K562 (cell line): ENCODE measurements around the gene PMPCA. TPM values are rescaled to one million over a fixed set of nuclear protein-coding genes. Genes with fewer than 3 reads are reported as not detected.

Experiments used
- ATAC-seq: fragments of 200-7000 bp; cut with Tn5 transposase; 3 replicates; pipeline ENCODE4 v1.9.1; 2020; ENCODE audit warnings: moderate library complexity
- BruUV-seq: library from RNA; stranded (reverse); fragments of 400-500 nt; replicated peaks from 2 replicates; lab custom pipeline; 2021; lab: Mats Ljungman, UMichigan
- CTCF ChIA-PET: fragments of 300-600 bp; formaldehyde crosslinking; extraction: SDS; loops from one replicate; lab custom pipeline; 2021; ENCODE audit warnings: low intra/inter-chr PET ratio; lab: Yijun Ruan, JAX
- POLR2A ChIA-PET: fragments of 300-600, 350-650 bp; sonication (Branson Sonifier 250); formaldehyde crosslinking; extraction: SDS; loops from one replicate; lab custom pipeline; 2021; ENCODE audit warnings: antibody characterized with exemption, inconsistent platforms; lab: Yijun Ruan, JAX
- DNase-seq, 4 experiments: peaks; one replicate each; pipeline versions ENCODE4 v3.0.0 to v3.0.0-alpha.2; 2011 to 2018; ENCODE audit warnings: low spot score in 3 of 4, mixed read lengths in 3 of 4; ENCODE audit errors: extremely low read depth in 1 of 4
- FAIRE-seq: peaks from 2 replicates; lab custom pipeline; 2011; peaks lifted over from hg19 to GRCh38; lab: Jason Lieb, UNC
- H2AFZ ChIP-seq: 2 replicates; pipeline ENCODE4 v1.6.0; 2011; ENCODE audit warnings: low read depth, low read length, control low read depth, inconsistent platforms
- H3K27ac ChIP-seq: fragments of 200-600 bp; 3 replicates; pipeline ENCODE4 v1.8.0; 2011; ENCODE audit warnings: low read depth, mild to moderate bottlenecking, control low read depth, inconsistent platforms, low read length, moderate library complexity, mixed read lengths; ENCODE audit errors: extremely low read depth
- H3K27me3 ChIP-seq, 2 experiments: fragments of 300-600 bp in 1 of 2; 2 replicates in 1 of 2; 3 replicates in 1 of 2; pipeline versions ENCODE4 v1.6.0 to v1.8.0; 2011; ENCODE audit warnings: inconsistent platforms in 2 of 2, low read length in 2 of 2, mild to moderate bottlenecking in 1 of 2, mixed read lengths in 1 of 2, moderate library complexity in 1 of 2; ENCODE audit not compliant: control insufficient read depth in 2 of 2, insufficient read depth in 2 of 2
- H3K36me3 ChIP-seq: fragments of 300-600 bp; 3 replicates; pipeline ENCODE4 v1.8.0; 2011; ENCODE audit warnings: mild to moderate bottlenecking, low read length, inconsistent platforms; ENCODE audit not compliant: control insufficient read depth, insufficient read depth
- H3K4me1 ChIP-seq, 2 experiments: fragments of 200-600 bp in 1 of 2; replicated peaks in 1 of 2; 2 replicates in 1 of 2; 3 replicates in 1 of 2; pipeline versions ENCODE4 v1.5.1 to v1.8.0; 2011; ENCODE audit warnings: inconsistent platforms in 2 of 2, low read length in 2 of 2, mild to moderate bottlenecking in 1 of 2, mixed read lengths in 1 of 2, moderate library complexity in 1 of 2; ENCODE audit not compliant: control insufficient read depth in 2 of 2, insufficient read depth in 2 of 2
- H3K4me2 ChIP-seq: 2 replicates; pipeline ENCODE4 v1.6.1; 2011; ENCODE audit warnings: low read length, control low read depth, inconsistent platforms, mixed read lengths; ENCODE audit not compliant: insufficient read depth
- H3K4me3 ChIP-seq: fragments of 200-600 bp; sonication (generic), shearing (Covaris generic); 2 replicates; pipeline ENCODE4 v1.5.1; 2016; ENCODE audit warnings: control low read depth, inconsistent platforms
- H3K79me2 ChIP-seq: fragments of 200-600 bp; 3 replicates; pipeline ENCODE4 v1.8.0; 2011; ENCODE audit warnings: low read length, inconsistent platforms; ENCODE audit not compliant: control insufficient read depth, insufficient read depth
- H3K9ac ChIP-seq, 2 experiments: 2 replicates each; pipeline versions ENCODE4 v1.6.0 to v1.6.1; 2011; ENCODE audit warnings: low read depth in 2 of 2, low read length in 2 of 2, control low read depth in 1 of 2, inconsistent platforms in 1 of 2, mild to moderate bottlenecking in 1 of 2, mixed read lengths in 1 of 2; ENCODE audit not compliant: insufficient read depth in 1 of 2
- H3K9me1 ChIP-seq: one replicate; pipeline ENCODE4 v1.6.0; 2011; ENCODE audit warnings: inconsistent platforms, mild to moderate bottlenecking, low read length, moderate library complexity; ENCODE audit not compliant: control insufficient read depth, insufficient read depth
- H3K9me3 ChIP-seq: replicated peaks from 2 replicates; pipeline ENCODE4 v1.5.1; 2011; ENCODE audit warnings: low read depth, low read length, inconsistent platforms; ENCODE audit not compliant: control insufficient read depth, insufficient read depth
- H4K20me1 ChIP-seq: replicated peaks from 2 replicates; pipeline ENCODE4 v1.6.1; 2011; ENCODE audit warnings: low read length, inconsistent platforms, mixed read lengths; ENCODE audit not compliant: control insufficient read depth, insufficient read depth
- BCOR ChIP-seq: fragments of 450-650 bp; IDR thresholded peaks from 2 replicates; pipeline ENCODE4 v1.6.1; 2016
- CBX1 ChIP-seq: sonication (generic); IDR thresholded peaks from 2 replicates; pipeline ENCODE4 v1.6.1; 2016; ENCODE audit warnings: antibody characterized with exemption, low read depth, mild to moderate bottlenecking
- E2F4 ChIP-seq: sonication (generic); formaldehyde crosslinking; IDR thresholded peaks from 2 replicates; pipeline ENCODE4 v1.8.0; 2022; ENCODE audit warnings: mild to moderate bottlenecking, low read depth, missing genetic modification reagents
- GABPA ChIP-seq: fragments of 200-800 bp; sonication (Bioruptor generic); conservative IDR thresholded peaks from 2 replicates; pipeline ENCODE4 v1.6.1; 2016; ENCODE audit warnings: low read depth, missing genetic modification characterization, missing compliant biosample characterization
- HMG20B ChIP-seq: fragments of 250-450 bp; sonication (Bioruptor Pico); IDR thresholded peaks from 2 replicates; pipeline ENCODE4 v1.5.0; 2021; ENCODE audit warnings: mild to moderate bottlenecking
- NCOR1 ChIP-seq: fragments of 450-650 bp; IDR thresholded peaks from 2 replicates; pipeline ENCODE4 v1.6.1; 2016; ENCODE audit warnings: mild to moderate bottlenecking, moderate library complexity
- POLR2G ChIP-seq: fragments of 200-400 bp; formaldehyde crosslinking; IDR thresholded peaks from 2 replicates; pipeline ENCODE4 v1.6.1; 2017; ENCODE audit warnings: low read depth, mild to moderate bottlenecking, antibody characterized with exemption, low read length, moderate library complexity
- SNIP1 ChIP-seq: fragments of 450-650 bp; IDR thresholded peaks from 2 replicates; pipeline ENCODE4 v1.7.1; 2017; ENCODE audit warnings: low read depth, mild to moderate bottlenecking
- WGBS: fragments of 100-300 bp; shearing (Covaris generic); methylation state at CpG from one replicate; pipeline ENCODE4 v1.1.6; 2016; ENCODE audit warnings: low coverage, mixed read lengths; ENCODE audit not compliant: insufficient coverage; ENCODE audit errors: missing lambda C conversion rate; 5-methylcytosine and 5-hydroxymethylcytosine counted together
- in situ Hi-C: fragments of 300-500 bp; cut with MboI; formaldehyde crosslinking; loops from 4 replicates; pipeline ENCODE4 v1.15.0; 2018; ENCODE audit warnings: inconsistent platforms, mixed read lengths
- intact Hi-C: fragments of 100-400 bp; cut with micrococcal nuclease; formaldehyde crosslinking; loops from 2 replicates; pipeline ENCODE4 v1.14.2; 2022
- polyA plus RNA-seq, 8 experiments: library from polyadenylated mRNA; depleted of rRNA in 4 of 8; stranded (reverse) in 5 of 8; unstranded in 3 of 8; fragments of >200 nt; fragmentation: Nextera tagmentation in 2 of 8; fragmentation: Illumina TruSeq in 1 of 8; extraction: Ambion mirVana in 2 of 8; extraction: Trizol in 1 of 8; gene quantifications; 2 replicates each; pipeline versions ENCODE4 v1.2.1 to v1.2.3, GENCODE V29; 2011 to 2014; ENCODE audit warnings: inconsistent platforms in 1 of 8, missing spikeins in 1 of 8
- total RNA-seq, 7 experiments: library from RNA; depleted of rRNA in 6 of 7; stranded (reverse); fragments of >200 nt in 6 of 7; fragmentation: Illumina TruSeq in 2 of 7; extraction: Trizol in 2 of 7; gene quantifications; 2 replicates each; pipeline versions ENCODE4 v1.2.1 to v1.2.3, GENCODE V29; 2011 to 2021; ENCODE audit warnings: low replicate concordance in 1 of 7

PMPCA gene
- total and polyA plus RNA-seq, 9 of the 15 experiments (the other 6 are each of a cell fraction or from before 2014, with no cell fraction given), result 23.9 to 143 (median 86.6) TPM

DNA sequence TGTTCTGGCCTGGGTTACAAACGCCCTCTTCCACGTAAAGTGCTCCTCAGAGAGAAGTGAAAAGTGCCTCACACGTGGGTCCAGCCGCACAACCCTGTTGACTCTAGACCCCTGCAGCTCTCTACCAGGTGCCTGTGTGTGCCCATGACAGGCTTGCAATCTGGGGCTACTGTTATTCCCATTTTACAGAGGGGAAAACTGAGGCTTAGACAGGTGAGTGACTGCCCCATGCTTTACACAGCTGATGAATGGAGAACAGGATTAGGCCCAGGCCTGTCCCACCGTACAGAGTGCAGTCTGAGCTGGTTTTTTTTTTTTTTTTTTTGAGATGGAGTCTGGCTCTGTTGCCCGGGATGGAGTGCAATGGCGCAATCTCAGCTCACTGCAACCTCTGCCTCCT is 35.3 kb downstream of the PMPCA start (continued):
- TF ChIP-seq HMG20B (CRISPR knock-in tag), result no peak
- TF ChIP-seq GABPA (tag), result no peak
- TF ChIP-seq BCOR, result peak; percentile 77
- no peak for TF ChIP-seq NCOR1
- no peak for TF ChIP-seq SNIP1

DNA sequence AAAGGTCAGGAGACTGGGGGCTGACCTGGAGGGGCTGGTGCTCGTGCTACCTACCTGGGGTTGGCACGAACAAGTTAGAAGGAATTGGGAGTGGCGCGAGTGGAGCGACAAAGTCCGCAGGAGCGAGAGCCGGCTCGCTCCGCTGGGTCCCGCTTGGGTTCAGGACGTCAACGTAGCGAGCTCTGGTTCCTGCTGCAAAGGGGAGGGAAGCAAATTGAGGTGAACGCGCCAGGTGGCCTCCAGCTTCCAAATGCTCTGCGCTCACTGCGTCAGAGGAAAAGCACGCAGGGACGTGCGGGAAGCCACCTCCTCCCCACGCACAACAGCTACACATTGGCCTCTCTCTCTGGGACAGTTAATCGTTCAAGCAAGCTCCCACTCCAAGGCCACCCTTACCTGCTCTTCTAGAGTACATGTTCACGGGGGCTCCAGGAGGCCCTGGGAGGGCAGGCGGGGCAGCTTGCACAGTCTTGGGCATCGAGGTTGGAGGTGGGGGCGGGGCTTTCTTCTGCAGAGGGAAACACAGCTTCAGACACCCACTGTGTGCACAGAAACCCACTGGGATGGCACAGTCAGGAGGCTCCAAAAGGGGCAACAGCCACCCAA is 36.8 kb downstream of the PMPCA start:
- no peak overlapping the region for H3K4me2 ChIP-seq
- no peak for DNase-seq
- no peaks in the 10 kb centered on the region for H3K79me2 ChIP-seq
- WGBS, result 94% methylated on average over 27 of the region's 27 CpGs
- peaks cover 92% of the 10 kb centered on the region for H3K36me3 ChIP-seq
- H4K20me1 ChIP-seq, result peaks cover 6% of the 10 kb centered on the region; the same call in 1 of the 2 replicates
- H3K9me3 ChIP-seq, result no peaks in the 10 kb centered on the region
- no peak for ATAC-seq
- no peak overlapping the region for H3K4me3 ChIP-seq
- TF ChIP-seq CBX1, result no peak
- TF ChIP-seq E2F4 (CRISPR knock-in tag), result no peak
- peak; percentile 42; the same call in 1 of the 2 replicates for TF ChIP-seq POLR2G
- peak overlapping the region in 1 of 2 experiments; percentile 20; a peak in 1 of 4 replicates for H3K9ac ChIP-seq
- H3K9me1 ChIP-seq, result no peaks in the 10 kb centered on the region
- no peak overlapping the region for H2AFZ ChIP-seq
- no peaks in the 10 kb centered on the region for H3K27me3 ChIP-seq
- no peak overlapping the region for H3K27ac ChIP-seq
- no TSS peak for BruUV-seq
- intact Hi-C loops (no loop called here), in situ Hi-C loops (no loop called here)
- ChIA-PET POLR2A (interaction anchor here (0.6 to 1.0 kb wide), 3 partner anchors 9 to 80 kb away, joined by 3 read pairs; no protein-coding TSS in a partner anchor), CTCF (no interaction called here)
- H3K4me1 ChIP-seq, result peaks cover 0 to 2% of the 10 kb centered on the region in 2 experiments; a peak in 1 of 5 replicates
- FAIRE-seq, result no peak
